Fibroblast of peridontal ligament (primary cell): ENCODE results near the gene OR52E1.

Source experiments
- DNase-seq: peaks from one replicate; pipeline ENCODE4 v3.0.0-alpha.2; 2010; ENCODE audit errors: extremely low read depth

Gene OR52E1

DNA sequence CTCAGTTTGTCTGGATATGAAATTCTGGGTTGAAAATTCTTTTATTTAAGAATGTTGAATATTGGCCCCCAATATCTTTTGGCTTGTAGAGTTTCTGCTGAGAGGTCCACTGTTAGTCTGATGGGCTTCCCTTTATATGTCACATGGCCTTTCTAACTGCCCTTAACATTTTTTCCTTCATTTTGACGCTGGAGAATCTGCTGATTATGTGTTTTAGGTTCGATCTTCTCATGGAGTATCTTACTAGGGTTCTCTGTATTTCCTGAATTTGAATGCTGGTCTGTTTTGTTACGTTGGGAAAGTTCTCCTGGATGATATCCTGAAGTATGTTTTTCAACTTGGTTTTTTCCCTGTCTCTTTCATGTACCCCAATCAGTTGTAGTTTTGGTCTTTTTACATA is 46.0 kb downstream of the OR52E1 start:
- DNase-seq, result no peak

- no peak for DNase-seq
Measured at GRCh38 chr11:5117588-5117987, 48.2 kb downstream of the OR52E1 start.

- no peak for DNase-seq
Measured at GRCh38 chr11:5118893-5119292, 49.5 kb downstream of the OR52E1 start.
